Trophoblast cell (in vitro differentiated cells and primary cell): ENCODE results near the gene MDFI.

ENCODE experiments used
- DNase-seq, 2 donors: peaks; one replicate each; pipeline ENCODE4 v3.0.0-alpha.2; 2016
- H2AFZ ChIP-seq: 2 replicates; pipeline ENCODE4 v1.6.1; 2013; ENCODE audit warnings: low read length, moderate library complexity, mild to moderate bottlenecking; ENCODE audit not compliant: insufficient read depth, poor library complexity
- H2AK5ac ChIP-seq: 2 replicates; pipeline ENCODE4 v1.6.1; 2013; ENCODE audit warnings: mild to moderate bottlenecking, low read length
- H2BK120ac ChIP-seq: 2 replicates; pipeline ENCODE4 v1.6.1; 2013; ENCODE audit warnings: low read length, mild to moderate bottlenecking, moderate library complexity; ENCODE audit not compliant: insufficient read depth, poor library complexity
- H2BK12ac ChIP-seq: 2 replicates; pipeline ENCODE4 v1.6.1; 2013; ENCODE audit warnings: mild to moderate bottlenecking, low read length, moderate library complexity
- H2BK5ac ChIP-seq: 2 replicates; pipeline ENCODE4 v1.6.1; 2013; ENCODE audit warnings: low read length, low read depth, moderate library complexity, mild to moderate bottlenecking; ENCODE audit not compliant: poor library complexity
- H3K14ac ChIP-seq: 2 replicates; pipeline ENCODE4 v1.6.1; 2013; ENCODE audit warnings: mild to moderate bottlenecking, low read length
- H3K18ac ChIP-seq: 2 replicates; pipeline ENCODE4 v1.6.1; 2013; ENCODE audit warnings: mild to moderate bottlenecking, low read length
- H3K23ac ChIP-seq: 2 replicates; pipeline ENCODE4 v1.6.1; 2013; ENCODE audit warnings: low read length
- H3K27ac ChIP-seq: 2 replicates; pipeline ENCODE4 v1.5.1; 2013; ENCODE audit warnings: low read depth, mild to moderate bottlenecking, inconsistent platforms, low read length, moderate library complexity
- H3K27me3 ChIP-seq: 2 replicates; pipeline ENCODE4 v1.6.1; 2013; ENCODE audit warnings: inconsistent platforms, mild to moderate bottlenecking, low read length, moderate library complexity; ENCODE audit not compliant: insufficient read depth
- H3K36me3 ChIP-seq, 2 experiments: 1 replicate in 1 of 2; 2 replicates in 1 of 2; pipeline ENCODE4 v1.6.1; 2013; ENCODE audit warnings: low read length in 2 of 2, mild to moderate bottlenecking in 2 of 2, moderate library complexity in 1 of 2; ENCODE audit not compliant: insufficient read depth in 2 of 2, control insufficient read depth in 1 of 2
- H3K4ac ChIP-seq: 2 replicates; pipeline ENCODE4 v1.6.1; 2013; ENCODE audit warnings: low read depth, mild to moderate bottlenecking, low read length, moderate library complexity
- H3K4me1 ChIP-seq, 2 experiments: 1 replicate in 1 of 2; 2 replicates in 1 of 2; pipeline ENCODE4 v1.6.1; 2013; ENCODE audit warnings: low read length in 2 of 2, mild to moderate bottlenecking in 2 of 2, moderate library complexity in 1 of 2; ENCODE audit not compliant: insufficient read depth in 2 of 2, control insufficient read depth in 1 of 2
- H3K4me2 ChIP-seq: 2 replicates; pipeline ENCODE4 v1.6.1; 2013; ENCODE audit warnings: inconsistent platforms, mild to moderate bottlenecking, low read length, moderate library complexity
- H3K4me3 ChIP-seq: 2 replicates; pipeline ENCODE4 v1.5.1; 2013; ENCODE audit warnings: mild to moderate bottlenecking, low read depth, low read length, inconsistent platforms
- H3K79me1 ChIP-seq: one replicate; pipeline ENCODE4 v1.6.1; 2013; ENCODE audit warnings: low read length
- H3K79me2 ChIP-seq: 2 replicates; pipeline ENCODE4 v1.6.1; 2013; ENCODE audit warnings: low read length, mild to moderate bottlenecking; ENCODE audit not compliant: control insufficient read depth, insufficient read depth, poor library complexity
- H3K9ac ChIP-seq: 2 replicates; pipeline ENCODE4 v1.6.1; 2013; ENCODE audit warnings: mild to moderate bottlenecking, low read length
- H3K9me3 ChIP-seq: 2 replicates; pipeline ENCODE4 v1.6.1; 2013; ENCODE audit warnings: low read depth, mild to moderate bottlenecking, control low read depth, inconsistent platforms, low read length; ENCODE audit not compliant: insufficient read depth
- H4K12ac ChIP-seq: 2 replicates; pipeline ENCODE4 v1.6.1; 2013; ENCODE audit warnings: low read depth, mild to moderate bottlenecking, low read length, moderate library complexity
- H4K8ac ChIP-seq: 2 replicates; pipeline ENCODE4 v1.6.1; 2013; ENCODE audit warnings: low read depth, mild to moderate bottlenecking, low read length, moderate library complexity
- H4K91ac ChIP-seq: one replicate; pipeline ENCODE4 v1.6.1; 2013; ENCODE audit warnings: low read depth, mild to moderate bottlenecking, low read length, moderate library complexity
- WGBS: extraction: QIAGEN DNeasy Blood & Tissue Kit; methylation state at CpG from one replicate; pipeline ENCODE4 v1.1.7; 2013; ENCODE audit warnings: missing lambda C conversion rate; ENCODE audit not compliant: insufficient read length, insufficient coverage; ENCODE audit errors: extremely low coverage; 5-methylcytosine and 5-hydroxymethylcytosine counted together

The MDFI gene

DNA sequence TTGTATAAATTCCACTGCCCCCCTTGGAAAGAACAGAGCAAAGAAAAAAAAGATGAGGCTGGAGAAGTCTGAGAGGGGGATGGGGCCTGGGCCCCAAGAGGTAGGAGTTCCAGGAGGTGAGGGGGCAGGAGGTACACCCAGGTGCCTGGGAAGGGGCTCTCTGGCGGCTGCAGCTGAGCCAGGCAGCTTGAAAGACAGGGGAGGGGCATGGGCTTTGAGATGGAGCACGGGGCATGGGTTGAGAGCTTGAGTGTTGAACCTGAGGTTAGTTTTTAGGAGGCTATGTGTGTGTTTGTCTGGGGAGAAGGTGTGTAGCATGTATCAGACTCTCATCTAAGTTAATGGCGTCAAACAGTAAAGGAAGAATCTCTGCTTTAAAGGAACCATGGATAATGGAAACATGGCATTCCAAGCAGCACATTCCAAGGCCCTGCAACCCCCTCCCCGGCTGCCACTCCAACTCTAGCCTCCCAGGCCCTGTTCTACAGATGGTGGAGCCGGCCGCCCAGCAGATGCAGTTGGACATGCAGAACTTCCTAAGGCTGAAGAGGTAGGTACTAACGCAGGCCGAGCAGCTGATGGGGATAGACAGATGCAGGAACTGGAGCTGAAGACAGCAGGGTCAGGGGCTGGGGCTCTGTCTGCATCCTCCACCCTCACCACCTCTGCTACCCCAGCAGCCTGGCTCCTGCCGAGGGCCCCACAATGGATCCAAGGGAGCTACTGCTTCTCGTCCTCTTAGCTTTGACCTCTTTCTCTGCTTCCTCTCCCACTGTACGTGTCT lies 42.1 kb downstream of the MDFI start:
- Histone ChIP-seq H3K14ac (peak overlapping the region; percentile 42), H4K12ac (no peak overlapping the region), H3K36me3 (peaks cover under 1 to 3% of the 10 kb centered on the region in 2 experiments), H3K18ac (no peak overlapping the region), H3K27ac (no peak overlapping the region), H3K4me3 (no peak overlapping the region), H2AK5ac (peak overlapping the region; percentile 49), H3K4ac (no peak overlapping the region), H2BK5ac (peak overlapping the region; percentile 31), H3K9me3 (peaks cover 2% of the 10 kb centered on the region), H4K91ac (peak overlapping the region; percentile 52), H3K79me2 (no peaks in the 10 kb centered on the region), H3K4me1 (peaks cover 9 to 17% of the 10 kb centered on the region in 2 experiments), H3K4me2 (no peak overlapping the region), H3K9ac (no peak overlapping the region), H2BK12ac (peak overlapping the region; percentile 77), H2BK120ac (peak overlapping the region; percentile 58), H3K23ac (no peak overlapping the region), H3K27me3 (no peaks in the 10 kb centered on the region), H2AFZ (peak overlapping the region; percentile 18), H4K8ac (peak overlapping the region; percentile 43), H3K79me1 (peaks cover 11% of the 10 kb centered on the region)
- no peak for DNase-seq
- no CpG with 5 or more reads among the region's 11 CpGs for WGBS

DNA sequence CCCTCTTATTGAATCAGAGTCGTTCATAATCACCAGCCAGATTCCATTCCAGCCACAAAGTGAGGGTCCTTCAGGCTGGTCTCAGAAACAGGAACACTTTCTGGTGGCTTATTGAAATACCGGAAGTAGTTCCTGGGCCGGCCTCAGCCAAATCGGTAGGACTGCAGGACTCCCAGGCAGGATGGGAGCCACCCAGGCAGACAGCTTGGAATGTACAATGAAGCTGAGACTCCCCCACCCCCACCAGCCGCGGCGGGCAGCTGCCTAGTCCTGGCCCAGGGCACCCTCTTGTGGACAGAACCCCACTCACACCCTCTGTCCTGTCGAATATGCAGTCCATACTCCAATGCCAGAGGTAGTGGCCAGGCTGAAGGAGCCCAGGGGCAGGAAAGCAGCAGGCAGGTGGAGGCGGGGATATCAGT lies 43.8 kb downstream of the MDFI start:
- Histone ChIP-seq H3K27ac (no peak overlapping the region), H3K79me2 (no peaks in the 10 kb centered on the region), H2BK5ac (no peak overlapping the region), H3K27me3 (no peaks in the 10 kb centered on the region), H2AFZ (no peak overlapping the region), H3K23ac (no peak overlapping the region), H2AK5ac (no peak overlapping the region), H3K9ac (no peak overlapping the region), H3K4me1 (peaks cover 9 to 17% of the 10 kb centered on the region in 2 experiments), H4K91ac (no peak overlapping the region), H4K8ac (no peak overlapping the region), H3K4me3 (no peak overlapping the region), H3K18ac (no peak overlapping the region), H3K4me2 (no peak overlapping the region), H3K4ac (no peak overlapping the region), H3K36me3 (peaks cover 10 to 12% of the 10 kb centered on the region in 2 experiments), H2BK12ac (no peak overlapping the region), H4K12ac (no peak overlapping the region), H2BK120ac (no peak overlapping the region), H3K9me3 (peaks cover 2% of the 10 kb centered on the region), H3K14ac (no peak overlapping the region), H3K79me1 (peaks cover 11% of the 10 kb centered on the region)
- no CpG with 5 or more reads among the region's 9 CpGs for WGBS
- peak; percentile 89 to 90 for DNase-seq

GRCh38 chr6:41682497-41683272 lies 44.4 kb downstream of the MDFI start:
- Histone ChIP-seq H3K9ac (no peak overlapping the region), H2BK5ac (no peak overlapping the region), H3K79me1 (peaks cover 11% of the 10 kb centered on the region), H4K91ac (peak overlapping the region; percentile 81), H3K18ac (no peak overlapping the region), H3K79me2 (no peaks in the 10 kb centered on the region), H3K9me3 (peaks cover 2% of the 10 kb centered on the region), H2BK120ac (peak overlapping the region; percentile 9), H3K4me2 (peak overlapping the region; percentile 63), H4K8ac (peak overlapping the region; percentile 64), H3K27me3 (no peaks in the 10 kb centered on the region), H3K4me3 (no peak overlapping the region), H2AK5ac (peak overlapping the region; percentile 92), H2AFZ (no peak overlapping the region), H3K36me3 (peaks cover 12 to 16% of the 10 kb centered on the region in 2 experiments), H3K23ac (no peak overlapping the region), H3K14ac (no peak overlapping the region), H3K27ac (no peak overlapping the region), H3K4me1 (peaks cover 9 to 17% of the 10 kb centered on the region in 2 experiments), H3K4ac (peak overlapping the region; percentile 28), H2BK12ac (peak overlapping the region; percentile 70), H4K12ac (no peak overlapping the region)
- DNase-seq: no peak
- no CpG with 5 or more reads among the region's 31 CpGs for WGBS

- peak overlapping the region; percentile 9 for H2BK120ac ChIP-seq
- no peak overlapping the region for H3K27ac ChIP-seq
- no peak overlapping the region for H4K12ac ChIP-seq
- H3K27me3 ChIP-seq: no peaks in the 10 kb centered on the region
- H3K4ac ChIP-seq: peak overlapping the region; percentile 28
- H3K14ac ChIP-seq: no peak overlapping the region
- no peak overlapping the region for H3K23ac ChIP-seq
- no peak overlapping the region for H2BK5ac ChIP-seq
- peaks cover 11% of the 10 kb centered on the region for H3K79me1 ChIP-seq
- no peaks in the 10 kb centered on the region for H3K79me2 ChIP-seq
- H4K8ac ChIP-seq: peak overlapping the region; percentile 64
- no CpG with 5 or more reads among the region's 18 CpGs for WGBS
- H3K9me3 ChIP-seq: peaks cover 2% of the 10 kb centered on the region
- peaks cover 9 to 17% of the 10 kb centered on the region in 2 experiments for H3K4me1 ChIP-seq
- peak overlapping the region; percentile 32 for H2AFZ ChIP-seq
- no peak for DNase-seq
- no peak overlapping the region for H3K4me3 ChIP-seq
- H3K4me2 ChIP-seq: peak overlapping the region; percentile 63
- H3K36me3 ChIP-seq: peaks cover 13 to 16% of the 10 kb centered on the region in 2 experiments
- H2BK12ac ChIP-seq: peak overlapping the region; percentile 70
- peak overlapping the region; percentile 81 for H4K91ac ChIP-seq
- H3K18ac ChIP-seq: no peak overlapping the region
- no peak overlapping the region for H3K9ac ChIP-seq
- H2AK5ac ChIP-seq: peak overlapping the region; percentile 92
Measured at GRCh38 chr6:41683273-41683522, 44.9 kb downstream of the MDFI start.
